Retinal pigment epithelial cell (primary cell): Measurements from ENCODE around the gene DNER.

Source experiments
- DNase-seq: peaks from one replicate; pipeline ENCODE4 v3.0.0-alpha.2; 2010; ENCODE audit warnings: low read depth
- H3K4me3 ChIP-seq: 2 replicates; pipeline ENCODE4 v1.5.1; 2011; ENCODE audit warnings: mild to moderate bottlenecking, low read length, control low read depth, moderate library complexity
- CTCF ChIP-seq: conservative IDR thresholded peaks from 2 replicates; pipeline ENCODE4 v1.5.1; 2011; ENCODE audit warnings: low read depth, low read length, control low read depth, inconsistent platforms

The DNER gene

GRCh38 chr2:229539628-229540027 is 174.7 kb downstream of the DNER start:
- H3K4me3 ChIP-seq: no peak overlapping the region
- TF ChIP-seq CTCF: no peak
- no peak for DNase-seq

- no peak for DNase-seq
- no peak overlapping the region for H3K4me3 ChIP-seq
- no peak for TF ChIP-seq CTCF
These were observed 182.8 kb downstream of the DNER start for GRCh38 chr2:229531594-229531993.

GRCh38 chr2:229530434-229530833 is 183.9 kb downstream of the DNER start:
- no peak for DNase-seq
- TF ChIP-seq CTCF: no peak
- no peak overlapping the region for H3K4me3 ChIP-seq

- H3K4me3 ChIP-seq: no peak overlapping the region
- DNase-seq: no peak
- TF ChIP-seq CTCF: no peak
These were observed 185.5 kb downstream of the DNER start for GRCh38 chr2:229528846-229529245.

- TF ChIP-seq CTCF: no peak
- DNase-seq: no peak
- no peak overlapping the region for H3K4me3 ChIP-seq
These were observed 187.4 kb downstream of the DNER start for GRCh38 chr2:229526951-229527350.

GRCh38 chr2:229524799-229525198 is 189.6 kb downstream of the DNER start:
- no peak for TF ChIP-seq CTCF
- DNase-seq: no peak
- H3K4me3 ChIP-seq: no peak overlapping the region

- no peak for DNase-seq
- no peak overlapping the region for H3K4me3 ChIP-seq
- TF ChIP-seq CTCF: no peak
These were observed 190.7 kb downstream of the DNER start for GRCh38 chr2:229523663-229524062.
